Spleen (tissue), 7 donors: ENCODE measurements around the gene IZUMO4.

Source experiments
- POLR2A ChIP-seq, 3 donors: fragments of 450-650 bp; IDR thresholded peaks; one replicate each; pipeline ENCODE4 v1.5.1; 2017; ENCODE audit warnings: antibody characterized with exemption in 3 of 3, mild to moderate bottlenecking in 1 of 3
- POLR2AphosphoS5 ChIP-seq, 3 donors: sonication (generic); formaldehyde crosslinking; IDR thresholded peaks; one replicate each; pipeline ENCODE4 v1.5.1; 2017; ENCODE audit warnings: antibody characterized with exemption in 3 of 3
- TF ChIP-seq, protein P1 (sequence below), 11 experiments: fragments of 200-600 bp in 7 of 11; fragments of 450-650 bp in 4 of 11; sonication (generic) in 4 of 11; IDR thresholded peaks in 8 of 11; conservative IDR thresholded peaks in 3 of 11; 1 replicate in 7 of 11; 2 replicates in 4 of 11; pipeline versions ENCODE4 v1.4.0 to v1.8.0; 2016 to 2021; ENCODE audit warnings: antibody characterized with exemption in 11 of 11, inconsistent platforms in 4 of 11, mild to moderate bottlenecking in 1 of 11
- donor health status: DM: no; HTN: no; CAD: no; lungs with moderate emphysema.
- donor health status: DM: no; HTN: no; CAD: no.
- donor health status: DM: no; HTN: no; CAD: no.

- TF ChIP-seq POLR2A (IDR thresholded peaks at IDR 0.05) (no peak), POLR2AphosphoS5 (IDR thresholded peaks at IDR 0.05) (no peak)
- TF ChIP-seq, protein P1, sequence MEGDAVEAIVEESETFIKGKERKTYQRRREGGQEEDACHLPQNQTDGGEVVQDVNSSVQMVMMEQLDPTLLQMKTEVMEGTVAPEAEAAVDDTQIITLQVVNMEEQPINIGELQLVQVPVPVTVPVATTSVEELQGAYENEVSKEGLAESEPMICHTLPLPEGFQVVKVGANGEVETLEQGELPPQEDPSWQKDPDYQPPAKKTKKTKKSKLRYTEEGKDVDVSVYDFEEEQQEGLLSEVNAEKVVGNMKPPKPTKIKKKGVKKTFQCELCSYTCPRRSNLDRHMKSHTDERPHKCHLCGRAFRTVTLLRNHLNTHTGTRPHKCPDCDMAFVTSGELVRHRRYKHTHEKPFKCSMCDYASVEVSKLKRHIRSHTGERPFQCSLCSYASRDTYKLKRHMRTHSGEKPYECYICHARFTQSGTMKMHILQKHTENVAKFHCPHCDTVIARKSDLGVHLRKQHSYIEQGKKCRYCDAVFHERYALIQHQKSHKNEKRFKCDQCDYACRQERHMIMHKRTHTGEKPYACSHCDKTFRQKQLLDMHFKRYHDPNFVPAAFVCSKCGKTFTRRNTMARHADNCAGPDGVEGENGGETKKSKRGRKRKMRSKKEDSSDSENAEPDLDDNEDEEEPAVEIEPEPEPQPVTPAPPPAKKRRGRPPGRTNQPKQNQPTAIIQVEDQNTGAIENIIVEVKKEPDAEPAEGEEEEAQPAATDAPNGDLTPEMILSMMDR (IDR thresholded peaks at IDR 0.05 in 8 of 11, conservative IDR thresholded peaks at IDR 0.05 in 3 of 11) = no peak
Measured at GRCh38 chr19:2122982-2123381, 26.3 kb downstream of the IZUMO4 start.
